Activated T-cell treated with anti-CD3 and anti-CD28 coated beads, Interleukin-2, amount 50 U/mL, for 72 hours (primary cell): ENCODE results near the gene OAS2. TPM values are rescaled to one million over a fixed set of nuclear protein-coding genes. Genes with fewer than 3 reads are reported as not detected.

Source experiments
- total RNA-seq, 2 donors: library from RNA; stranded (reverse); gene quantifications; one replicate each; pipeline ENCODE4 v1.2.3, GENCODE V29; 2022

The OAS2 gene
- total RNA-seq, 2 donors from 2014 or later = 80.2 to 139 TPM

Other genes with a start within 250 kb of the OAS2 start
- not detected for gene RPH3A, start 186.8 kb upstream of the OAS2 start, total RNA-seq
- gene OAS1, start 71.6 kb upstream of the OAS2 start, total RNA-seq = 10 to 100 TPM; 17.3 to 41.9 TPM
- 10 to 100 TPM; 14.7 to 39.3 TPM for gene OAS3, start 40.0 kb upstream of the OAS2 start, total RNA-seq
- 10 to 100 TPM; 17.6 to 18.0 TPM for gene DTX1, start 78.2 kb downstream of the OAS2 start, total RNA-seq
- gene RASAL1, start 157.2 kb downstream of the OAS2 start, total RNA-seq = 10 to 100 TPM in 1 of 2 donors, 1 to 10 TPM in 1; 6.7 to 13.4 TPM
- gene CFAP73, start 171.2 kb downstream of the OAS2 start, total RNA-seq = 1 to 10 TPM; 2.0 to 2.1 TPM
- gene DDX54, start 207.0 kb downstream of the OAS2 start, total RNA-seq = 10 to 100 TPM; 81.4 to 82.7 TPM
- gene RITA1, start 207.2 kb downstream of the OAS2 start, total RNA-seq = 10 to 100 TPM; 21.3 to 25.1 TPM
- gene TPCN1, start 242.9 kb downstream of the OAS2 start, total RNA-seq = 10 to 100 TPM; 74.7 to 84.0 TPM